ENCODE results near the gene TRPM7. TPM values are rescaled to one million over a fixed set of nuclear protein-coding genes. Genes with fewer than 3 reads are reported as not detected.
"Not testable (repeated sequence)": the region's sequence is repeated elsewhere in the genome, so short reads cannot be mapped to it uniquely, and the experiment has no call there.

The TRPM7 gene
- total and polyA plus RNA-seq, 2 donors: 14.3 to 126 TPM

DNA sequence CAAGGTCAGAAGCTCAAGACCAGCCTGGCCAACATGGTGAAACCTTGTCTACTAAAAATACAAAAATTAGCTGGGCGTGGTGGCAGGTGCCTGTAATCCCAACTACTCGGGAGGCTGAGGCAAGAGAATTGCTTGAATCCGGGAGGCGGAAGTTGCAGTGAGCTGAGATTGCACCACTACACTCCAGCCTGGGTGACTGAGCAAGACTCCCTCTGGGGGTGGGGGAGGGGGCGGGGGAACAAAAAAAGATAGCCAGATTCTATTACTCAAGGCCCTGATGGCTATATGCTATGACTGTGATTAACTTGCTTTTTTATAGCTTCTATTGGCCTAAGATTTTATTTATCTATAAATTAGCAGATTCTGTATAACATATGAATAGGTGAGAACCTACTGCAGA is 112.8 kb downstream of the TRPM7 start:
- WGBS: 94% methylated on average over 5 of the region's 5 CpGs
- DNase-seq (ENCODE audit: extremely low spot score); H3K4me3 ChIP-seq (ENCODE audit: low read depth, low read length); H3K4me1 ChIP-seq (ENCODE audit: insufficient read depth); H3K27ac ChIP-seq (ENCODE audit: low read depth); H3K36me3 ChIP-seq (ENCODE audit: insufficient read depth): not testable (repeated sequence)

DNA sequence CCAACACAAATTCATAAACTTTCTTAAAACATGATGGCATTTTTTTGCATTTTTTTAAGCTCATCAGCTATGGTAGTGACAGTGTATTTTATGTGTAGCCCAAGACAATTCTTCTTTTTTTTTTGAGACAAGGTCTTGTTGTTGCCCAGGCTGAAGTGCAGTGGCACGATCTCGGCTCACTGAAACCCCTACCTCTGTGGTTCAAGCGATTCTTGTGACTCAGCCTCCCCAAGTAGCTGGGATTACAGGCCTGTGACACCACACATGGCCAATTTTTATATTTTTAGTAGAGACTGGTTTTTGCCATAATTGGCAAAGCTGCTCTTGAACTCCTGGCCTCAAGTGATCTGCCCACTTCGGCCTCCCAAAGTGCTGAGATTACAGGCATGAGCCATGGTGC is 122.8 kb downstream of the TRPM7 start:
- Histone ChIP-seq H3K27ac (ENCODE audit: low read depth) (no peak overlapping the region), H3K4me1 (ENCODE audit: insufficient read depth) (no peaks in the 10 kb centered on the region), H3K4me3 (ENCODE audit: low read depth, low read length) (no peak overlapping the region), H3K36me3 (ENCODE audit: insufficient read depth) (no peaks in the 10 kb centered on the region)
- no peak for DNase-seq (ENCODE audit: extremely low spot score)
- 97% methylated on average over 4 of the region's 4 CpGs for WGBS

DNA sequence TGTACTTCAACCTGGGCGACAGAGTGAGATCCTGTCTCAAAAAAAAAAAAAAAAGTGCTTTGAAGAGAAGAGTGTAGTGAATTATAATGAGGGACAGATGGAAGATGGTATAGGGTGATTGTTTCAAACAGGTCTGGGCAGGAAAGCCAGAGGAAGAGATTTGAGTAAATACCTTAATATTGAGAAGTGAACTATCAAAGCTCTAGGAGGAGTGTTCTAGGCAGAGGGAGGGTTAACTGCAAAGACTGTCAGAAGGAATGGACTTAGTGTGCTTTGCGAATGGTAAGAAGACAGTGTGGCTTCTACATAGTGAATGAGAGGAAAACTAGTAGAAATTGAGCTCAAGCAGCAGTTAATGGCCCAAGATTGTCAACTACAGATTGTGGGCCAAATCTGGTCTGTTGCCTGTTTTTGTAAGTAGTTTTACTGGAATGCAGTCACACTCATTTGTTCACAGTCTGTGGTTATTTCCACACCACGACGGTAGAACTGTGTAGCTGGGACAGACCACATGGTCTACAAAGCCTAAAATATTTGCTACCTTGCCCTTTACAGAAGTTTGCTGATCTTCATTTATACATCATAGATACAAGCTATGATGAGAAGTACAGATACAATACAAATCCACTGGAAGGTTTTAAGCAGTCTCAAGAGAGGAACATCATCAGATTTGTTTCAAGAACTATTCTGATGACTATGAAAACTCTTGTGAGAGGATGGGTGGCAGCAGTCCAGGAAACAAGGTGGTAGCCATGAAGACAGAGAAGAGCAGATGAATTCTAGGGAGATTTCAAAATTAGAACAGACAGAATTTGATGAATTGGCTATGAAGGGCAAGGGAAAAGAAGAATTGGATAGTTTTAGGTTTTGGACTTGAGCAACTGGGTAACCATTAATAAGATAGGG is 123.6 kb downstream of the TRPM7 start:
- WGBS: 90% methylated on average over 4 of the region's 4 CpGs
- H3K36me3 ChIP-seq (ENCODE audit: insufficient read depth): no peaks in the 10 kb centered on the region
- H3K4me1 ChIP-seq (ENCODE audit: insufficient read depth): no peaks in the 10 kb centered on the region
- DNase-seq (ENCODE audit: extremely low spot score): no peak
- H3K4me3 ChIP-seq (ENCODE audit: low read depth, low read length): no peak overlapping the region
- no peak overlapping the region for H3K27ac ChIP-seq (ENCODE audit: low read depth)

DNA sequence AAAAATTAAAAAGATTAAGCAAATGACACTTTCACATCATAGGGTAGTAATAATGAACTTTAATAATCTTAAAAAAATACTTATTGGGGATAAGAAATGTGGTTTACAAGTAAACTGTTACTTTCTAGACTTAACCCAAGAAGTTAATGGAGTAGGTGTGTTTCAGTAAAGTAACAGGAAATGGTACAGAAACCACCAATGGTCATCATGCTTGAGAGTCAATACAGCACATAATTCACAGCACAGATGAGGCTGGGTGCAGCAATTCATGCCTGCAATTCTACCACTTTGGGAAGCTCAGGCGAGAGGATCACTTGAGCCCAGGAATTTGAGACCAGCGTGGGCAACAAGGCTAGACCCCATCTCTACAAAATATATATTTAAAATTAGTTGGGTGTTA is 128.6 kb downstream of the TRPM7 start:
- Histone ChIP-seq H3K4me3 (ENCODE audit: low read depth, low read length) (no peak overlapping the region), H3K4me1 (ENCODE audit: insufficient read depth) (no peaks in the 10 kb centered on the region), H3K36me3 (ENCODE audit: insufficient read depth) (peaks cover 2% of the 10 kb centered on the region), H3K27ac (ENCODE audit: low read depth) (no peak overlapping the region)
- no peak for DNase-seq (ENCODE audit: extremely low spot score)
- 98% methylated on average over 2 of the region's 2 CpGs for WGBS

DNA sequence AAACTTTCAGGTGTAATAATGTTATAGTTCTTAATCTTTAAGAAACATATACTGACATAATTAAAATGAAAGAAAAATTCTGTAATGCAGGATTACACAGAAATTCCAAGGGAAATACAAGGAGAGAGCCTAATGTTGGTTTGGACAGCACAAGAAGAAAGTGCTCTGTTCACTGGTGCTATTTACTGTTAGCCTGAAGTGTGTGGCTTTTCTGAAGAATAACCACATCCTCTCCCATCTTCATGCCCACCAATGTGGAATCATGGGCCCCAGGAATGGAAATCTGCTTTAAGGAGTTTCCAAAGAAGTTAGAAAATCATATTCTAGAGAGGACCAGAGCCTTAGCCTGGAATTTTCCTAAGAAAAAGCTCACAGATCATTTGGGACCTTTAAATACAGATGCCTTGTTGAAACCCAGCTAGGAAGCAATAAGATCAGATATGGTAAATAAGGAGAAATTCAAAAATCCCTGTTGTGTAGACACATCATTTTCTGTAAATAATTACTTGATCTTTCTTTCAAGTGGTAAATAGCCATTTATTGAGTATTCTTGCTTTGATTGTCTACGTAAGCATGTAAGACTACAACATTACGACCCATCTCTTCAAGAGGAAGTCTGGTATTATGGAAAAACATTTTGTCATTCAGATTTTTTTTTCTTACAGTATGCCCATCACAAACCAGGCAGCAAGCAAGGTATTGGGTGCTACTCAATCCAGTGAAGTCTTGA is 129.8 kb downstream of the TRPM7 start:
- Histone ChIP-seq H3K4me1 (ENCODE audit: insufficient read depth) (no peaks in the 10 kb centered on the region), H3K27ac (ENCODE audit: low read depth) (no peak overlapping the region), H3K4me3 (ENCODE audit: low read depth, low read length) (no peak overlapping the region), H3K36me3 (ENCODE audit: insufficient read depth) (peaks cover 2% of the 10 kb centered on the region)
- no peak for DNase-seq (ENCODE audit: extremely low spot score)
- WGBS: 97% methylated on average over 2 of the region's 2 CpGs

DNA sequence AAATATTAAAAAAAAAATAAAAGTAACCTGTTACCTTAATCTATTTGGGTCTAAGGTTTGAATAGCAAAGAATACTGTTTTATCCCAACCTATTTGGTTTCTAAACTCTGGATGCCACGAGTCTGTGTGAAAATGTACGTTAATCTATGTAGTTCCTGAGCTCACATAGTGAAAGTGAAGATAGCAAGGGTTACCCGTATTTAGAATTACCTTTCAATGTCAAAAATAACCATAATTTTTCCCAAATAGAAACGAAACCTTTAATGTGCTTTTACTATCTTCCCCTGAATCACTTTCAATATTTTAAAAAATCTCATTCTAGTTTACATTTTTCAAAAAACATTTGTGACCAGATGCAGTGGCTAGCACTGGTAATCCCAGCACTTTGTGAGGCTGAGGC is 134.4 kb downstream of the TRPM7 start:
- peaks cover 2% of the 10 kb centered on the region for H3K36me3 ChIP-seq (ENCODE audit: insufficient read depth)
- no peak overlapping the region for H3K4me3 ChIP-seq (ENCODE audit: low read depth, low read length)
- no peaks in the 10 kb centered on the region for H3K4me1 ChIP-seq (ENCODE audit: insufficient read depth)
- DNase-seq (ENCODE audit: extremely low spot score): no peak
- H3K27ac ChIP-seq (ENCODE audit: low read depth): no peak overlapping the region
- WGBS: 83% methylated on average over 4 of the region's 4 CpGs

DNA sequence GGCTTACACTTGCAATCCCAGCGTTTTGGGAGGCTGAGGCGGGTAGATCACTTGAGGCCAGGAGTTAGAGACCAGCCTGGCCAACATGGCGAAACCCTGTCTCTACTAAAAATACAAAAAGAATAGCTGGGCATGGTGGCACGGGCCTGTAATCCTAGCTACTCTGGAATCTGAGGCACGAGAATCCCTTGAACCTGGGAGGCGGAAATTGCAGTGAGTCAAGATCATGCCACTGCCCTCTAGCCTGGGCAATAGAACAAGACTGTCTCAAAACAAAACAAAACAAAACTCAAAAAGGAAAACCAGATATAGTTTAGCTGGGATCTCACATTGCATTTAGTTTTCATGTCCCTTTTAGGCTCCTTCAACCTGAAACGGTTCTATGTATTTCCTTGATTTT is 137.3 kb downstream of the TRPM7 start:
- 85% methylated on average over 7 of the region's 7 CpGs for WGBS
- DNase-seq (ENCODE audit: extremely low spot score): no peak
- no peaks in the 10 kb centered on the region for H3K36me3 ChIP-seq (ENCODE audit: insufficient read depth)
- H3K4me3 ChIP-seq (ENCODE audit: low read depth, low read length): no peak overlapping the region
- H3K4me1 ChIP-seq (ENCODE audit: insufficient read depth): no peaks in the 10 kb centered on the region
- H3K27ac ChIP-seq (ENCODE audit: low read depth): no peak overlapping the region

DNA sequence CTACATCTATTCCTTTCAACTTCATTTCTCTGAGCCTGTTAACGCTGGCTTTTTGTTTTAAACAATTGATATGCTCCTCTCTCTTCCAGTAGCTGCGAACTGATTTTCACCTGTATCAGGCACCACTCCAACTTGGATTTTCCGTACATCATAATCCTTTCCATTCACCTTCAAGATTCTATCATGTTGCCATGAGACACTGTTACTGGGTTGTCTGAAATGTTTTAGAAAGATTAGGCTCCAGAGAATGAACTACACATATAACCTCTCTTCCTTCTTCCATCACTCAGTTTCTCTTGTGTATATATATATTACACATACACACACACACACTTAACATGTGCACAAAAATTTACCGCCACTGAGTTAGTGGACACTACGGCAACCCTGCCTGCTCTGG is 140.0 kb downstream of the TRPM7 start, which contains the start of gene USP50:
USP50 (minus strand) TSS at position 101 of the 400 bp plus-strand sequence. CDS start 141 bp downstream, outside the sequence.
- Histone ChIP-seq H3K27ac (ENCODE audit: low read depth) (no peak within 1 kb of the TSS), H3K4me3 (ENCODE audit: low read depth, low read length) (no peak within 1 kb of the TSS), H3K36me3 (ENCODE audit: insufficient read depth) (no peaks in the 10 kb centered on the region), H3K4me1 (ENCODE audit: insufficient read depth) (no peaks in the 10 kb centered on the region)
- DNase-seq (ENCODE audit: extremely low spot score): no peak
- WGBS: 87% methylated on average over 5 of the region's 5 CpGs

DNA sequence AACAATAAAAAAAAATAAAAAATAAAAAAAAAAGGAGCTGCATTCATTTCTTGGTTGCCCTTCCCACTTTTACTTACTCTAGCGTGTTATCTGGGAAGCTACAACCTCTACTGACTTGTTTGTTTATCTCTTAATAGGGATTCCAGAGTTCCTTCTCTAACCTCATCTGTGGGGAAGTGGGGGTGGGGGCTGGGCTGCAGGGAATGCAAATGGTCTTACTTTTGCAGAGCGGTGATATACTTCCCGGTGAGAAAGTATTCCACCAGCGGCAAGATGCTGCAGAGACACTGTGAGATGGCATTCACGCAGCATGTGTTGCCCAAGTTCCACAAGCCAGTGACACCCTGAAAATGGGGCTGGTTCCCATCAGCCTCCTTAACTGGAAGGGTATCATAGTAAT is 142.2 kb downstream of the TRPM7 start:
- no peak overlapping the region for H3K27ac ChIP-seq (ENCODE audit: low read depth)
- H3K4me1 ChIP-seq (ENCODE audit: insufficient read depth): no peaks in the 10 kb centered on the region
- WGBS: 52% methylated on average over 5 of the region's 5 CpGs
- no peak overlapping the region for H3K4me3 ChIP-seq (ENCODE audit: low read depth, low read length)
- no peaks in the 10 kb centered on the region for H3K36me3 ChIP-seq (ENCODE audit: insufficient read depth)
- no peak for DNase-seq (ENCODE audit: extremely low spot score)

DNA sequence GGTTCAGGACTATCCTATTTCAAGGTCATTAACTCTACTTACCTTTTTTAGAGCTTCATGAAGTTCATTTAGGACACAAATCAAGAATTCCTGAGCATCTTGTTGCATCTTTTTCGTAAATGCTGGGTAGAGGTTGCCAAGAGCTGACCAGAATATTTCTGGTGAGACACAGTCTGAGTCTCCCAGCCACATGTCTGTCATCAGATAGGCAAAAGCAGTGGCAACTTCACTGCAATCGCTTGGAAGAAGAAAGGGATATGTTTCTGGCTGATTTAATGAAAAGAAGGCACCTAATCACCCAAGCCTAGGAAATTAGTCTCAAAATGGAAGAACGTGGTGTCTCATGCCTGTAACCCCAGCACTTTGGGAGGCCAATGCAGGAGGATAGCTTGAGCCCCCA is 143.0 kb downstream of the TRPM7 start:
- 89% methylated on average over 3 of the region's 3 CpGs for WGBS
- no peak for DNase-seq (ENCODE audit: extremely low spot score)
- no peak overlapping the region for H3K27ac ChIP-seq (ENCODE audit: low read depth)

DNA sequence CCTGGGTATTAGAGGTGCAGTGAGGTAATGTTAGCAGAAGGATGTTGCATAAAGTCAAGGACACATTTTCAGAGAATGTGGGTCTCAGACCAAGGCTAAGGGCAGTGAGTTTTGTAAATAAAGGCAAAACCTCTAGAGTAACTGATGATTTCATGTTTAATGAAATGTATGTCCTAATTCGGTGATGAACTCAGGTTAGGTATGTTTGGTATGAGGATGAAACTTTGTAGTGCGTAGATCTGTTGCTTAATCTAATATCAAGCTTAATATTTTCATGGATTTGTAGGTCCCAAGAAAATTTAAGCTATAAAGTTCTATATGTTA is 143.7 kb downstream of the TRPM7 start:
- no peaks in the 10 kb centered on the region for H3K36me3 ChIP-seq (ENCODE audit: insufficient read depth)
- H3K27ac ChIP-seq (ENCODE audit: low read depth): no peak overlapping the region
- DNase-seq (ENCODE audit: extremely low spot score): no peak
- 68% methylated on average over 2 of the region's 2 CpGs for WGBS
- H3K4me1 ChIP-seq (ENCODE audit: insufficient read depth): no peaks in the 10 kb centered on the region
- H3K4me3 ChIP-seq (ENCODE audit: low read depth, low read length): no peak overlapping the region

More for the DNA sequence above, 143.0 kb downstream of the TRPM7 start:
- H3K4me1 ChIP-seq (ENCODE audit: insufficient read depth): no peaks in the 10 kb centered on the region
- H3K4me3 ChIP-seq (ENCODE audit: low read depth, low read length): no peak overlapping the region
- H3K36me3 ChIP-seq (ENCODE audit: insufficient read depth): no peaks in the 10 kb centered on the region

DNA sequence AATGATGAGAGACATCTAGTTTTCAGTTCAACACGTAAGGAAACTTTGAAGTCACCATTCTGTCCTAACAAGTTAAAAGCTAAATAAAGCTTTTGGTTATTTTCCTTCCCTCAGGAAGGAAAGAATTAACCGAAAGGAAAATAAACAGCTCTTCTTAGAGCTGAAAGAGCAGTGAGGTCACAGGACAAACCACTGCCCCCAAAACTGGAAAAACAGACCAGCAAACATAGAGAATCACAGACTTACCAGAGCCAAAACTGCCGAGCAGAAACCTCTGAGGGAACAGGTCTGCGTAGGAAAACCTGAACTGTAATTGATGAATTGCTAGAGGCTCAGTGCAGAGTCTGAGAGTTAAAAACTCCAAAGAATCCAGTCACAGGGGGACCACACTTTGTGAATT is 154.8 kb downstream of the TRPM7 start:
- H3K4me3 ChIP-seq (ENCODE audit: low read depth, low read length): no peak overlapping the region
- no peak for DNase-seq (ENCODE audit: extremely low spot score)
- H3K36me3 ChIP-seq (ENCODE audit: insufficient read depth): no peaks in the 10 kb centered on the region
- WGBS: 67% methylated on average over 4 of the region's 4 CpGs
- H3K27ac ChIP-seq (ENCODE audit: low read depth): no peak overlapping the region
- no peaks in the 10 kb centered on the region for H3K4me1 ChIP-seq (ENCODE audit: insufficient read depth)

DNA sequence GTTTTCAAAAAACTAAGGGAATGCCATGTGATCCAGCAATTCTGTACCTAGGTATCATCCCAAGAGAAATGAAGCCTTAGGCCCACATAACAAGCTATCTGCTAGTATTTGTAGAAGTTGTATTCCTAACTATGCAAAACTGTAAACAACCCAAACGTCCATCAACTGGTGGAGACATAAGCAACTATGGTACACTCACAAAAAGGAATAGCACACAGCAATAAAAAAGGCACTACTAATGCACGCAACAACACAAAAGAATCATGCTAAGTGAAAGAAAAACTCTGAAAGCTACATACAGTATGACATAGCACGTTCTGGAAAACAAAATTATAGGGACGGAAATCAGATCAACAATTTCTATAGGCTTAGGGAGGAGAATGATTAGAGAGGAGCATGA is 155.4 kb downstream of the TRPM7 start:
- Histone ChIP-seq H3K4me1 (ENCODE audit: insufficient read depth) (no peaks in the 10 kb centered on the region), H3K4me3 (ENCODE audit: low read depth, low read length) (no peak overlapping the region), H3K27ac (ENCODE audit: low read depth) (no peak overlapping the region), H3K36me3 (ENCODE audit: insufficient read depth) (no peaks in the 10 kb centered on the region)
- DNase-seq (ENCODE audit: extremely low spot score): no peak
- 87% methylated on average over 4 of the region's 4 CpGs for WGBS

DNA sequence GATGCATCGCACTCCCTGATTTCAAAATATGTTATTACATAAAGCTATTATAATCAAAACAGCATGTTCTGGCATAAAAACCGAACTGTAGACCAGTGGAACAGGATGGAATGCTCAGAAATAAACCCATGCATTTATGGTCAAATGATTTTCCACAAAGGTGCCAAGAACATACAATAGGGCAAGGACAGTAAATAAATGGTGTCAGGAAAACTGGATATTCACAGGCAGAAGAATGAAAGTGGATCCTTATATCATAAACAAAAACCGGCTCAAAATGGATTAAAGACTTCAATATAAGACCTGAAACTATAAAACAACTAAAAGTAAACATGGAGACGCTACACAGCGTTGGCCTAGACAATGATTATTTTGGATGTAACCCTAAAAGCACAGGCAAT is 162.7 kb downstream of the TRPM7 start:
- Histone ChIP-seq H3K27ac (ENCODE audit: low read depth) (no peak overlapping the region), H3K36me3 (ENCODE audit: insufficient read depth) (no peaks in the 10 kb centered on the region), H3K4me3 (ENCODE audit: low read depth, low read length) (no peak overlapping the region), H3K4me1 (ENCODE audit: insufficient read depth) (no peaks in the 10 kb centered on the region)
- DNase-seq (ENCODE audit: extremely low spot score): peak; percentile 39
- WGBS: 25% methylated on average over 5 of the region's 5 CpGs
